HepG2 (cell line): ENCODE measurements around the gene SVOPL. TPM values are rescaled to one million over a fixed set of nuclear protein-coding genes. Genes with fewer than 3 reads are reported as not detected.

Experiments
- ATAC-seq: fragments of 200-7000 bp; cut with Tn5 transposase; 3 replicates; pipeline ENCODE4 v1.9.1; 2020; ENCODE audit warnings: mild to moderate bottlenecking, moderate library complexity
- BruUV-seq: library from RNA; stranded (reverse); fragments of 400-500 nt; replicated peaks from 2 replicates; lab custom pipeline; 2021; lab: Mats Ljungman, UMichigan
- CTCF ChIA-PET: fragments of 300-600 bp; formaldehyde crosslinking; extraction: SDS; loops from one replicate; lab custom pipeline; 2021; ENCODE audit warnings: low total read pairs, inconsistent platforms, low intra/inter-chr PET ratio; lab: Yijun Ruan, JAX
- POLR2A ChIA-PET: fragments of 350-600 bp; sonication (Branson Sonifier 250); formaldehyde crosslinking; loops from one replicate; lab custom pipeline; 2020; ENCODE audit warnings: antibody characterized with exemption, inconsistent platforms; lab: Yijun Ruan, JAX
- DNase-seq: peaks from one replicate; pipeline ENCODE4 v3.0.0-alpha.2; 2015; ENCODE audit warnings: low spot score
- FAIRE-seq: peaks from 3 replicates; lab custom pipeline; 2011; peaks lifted over from hg19 to GRCh38; lab: Jason Lieb, UNC
- H2AFZ ChIP-seq: one replicate; pipeline ENCODE4 v1.6.1; 2011; ENCODE audit warnings: low read length, inconsistent platforms
- H3K27ac ChIP-seq: fragments of 300-600 bp; 3 replicates; pipeline ENCODE4 v1.8.0; 2011; ENCODE audit warnings: mixed run types, mild to moderate bottlenecking, mixed read lengths, low read length, inconsistent platforms; ENCODE audit not compliant: insufficient read depth; ENCODE audit errors: extremely low read length
- H3K27me3 ChIP-seq, 2 experiments: fragments of 200-600 bp in 1 of 2; 2 replicates in 1 of 2; 3 replicates in 1 of 2; pipeline versions ENCODE4 v1.6.0 to v1.8.0; 2011; ENCODE audit warnings: low read length in 2 of 2, mild to moderate bottlenecking in 2 of 2, moderate library complexity in 2 of 2, inconsistent platforms in 1 of 2; ENCODE audit not compliant: insufficient read depth in 2 of 2, control insufficient read depth in 1 of 2
- H3K36me3 ChIP-seq, 2 experiments: fragments of 200-600 bp in 1 of 2; replicated peaks in 1 of 2; 2 replicates in 1 of 2; 3 replicates in 1 of 2; pipeline versions ENCODE4 v1.5.1 to v1.8.0; 2011; ENCODE audit warnings: low read length in 2 of 2, inconsistent platforms in 1 of 2; ENCODE audit not compliant: insufficient read depth in 2 of 2, control insufficient read depth in 1 of 2
- H3K4me1 ChIP-seq: 2 replicates; pipeline ENCODE4 v1.5.1; 2012; ENCODE audit warnings: low read length, inconsistent platforms; ENCODE audit not compliant: insufficient read depth
- H3K4me2 ChIP-seq: 2 replicates; pipeline ENCODE4 v1.6.0; 2011; ENCODE audit warnings: low read depth, low read length, inconsistent platforms
- H3K4me3 ChIP-seq, 3 experiments: fragments of 200-600 bp in 1 of 3; sonication (generic), shearing (Covaris generic) in 1 of 3; replicated peaks in 1 of 3; 2 replicates each; pipeline ENCODE4 v1.5.1; 2011 to 2016; ENCODE audit warnings: low read length in 3 of 3, inconsistent platforms in 2 of 3, low read depth in 2 of 3, mild to moderate bottlenecking in 2 of 3, control low read depth in 1 of 3, mixed read lengths in 1 of 3; ENCODE audit not compliant: insufficient read depth in 1 of 3
- H3K79me2 ChIP-seq: one replicate; pipeline ENCODE4 v1.6.1; 2011; ENCODE audit warnings: low read length, inconsistent platforms; ENCODE audit not compliant: insufficient read depth
- H3K9ac ChIP-seq: 2 replicates; pipeline ENCODE4 v1.6.0; 2011; ENCODE audit warnings: mild to moderate bottlenecking, low read depth, low read length, inconsistent platforms; ENCODE audit not compliant: insufficient read depth
- H3K9me3 ChIP-seq: 2 replicates; pipeline ENCODE4 v1.5.1; 2012; ENCODE audit warnings: mild to moderate bottlenecking, low read length
- H4K20me1 ChIP-seq: 2 replicates; pipeline ENCODE4 v1.6.0; 2011; ENCODE audit warnings: inconsistent platforms, mild to moderate bottlenecking, low read length, moderate library complexity; ENCODE audit not compliant: insufficient read depth
- AGO2 ChIP-seq: fragments of 200-400 bp; formaldehyde crosslinking; optimal IDR thresholded peaks from 2 replicates; pipeline ENCODE3; 2017; ENCODE audit warnings: mild to moderate bottlenecking, low read depth, low read length, moderate library complexity
- AHDC1 ChIP-seq: sonication (generic); formaldehyde crosslinking; IDR thresholded peaks from 2 replicates; pipeline ENCODE4 v1.5.1; 2020; ENCODE audit warnings: mild to moderate bottlenecking, missing genetic modification reagents, borderline replicate concordance
- GLMP ChIP-seq: sonication (generic); formaldehyde crosslinking; IDR thresholded peaks from 2 replicates; pipeline ENCODE4 v1.9.0; 2021; ENCODE audit warnings: missing genetic modification reagents, mild to moderate bottlenecking, borderline replicate concordance
- RBM22 ChIP-seq: fragments of 200-400 bp; formaldehyde crosslinking; optimal IDR thresholded peaks from 2 replicates; pipeline ENCODE3; 2017; ENCODE audit warnings: mild to moderate bottlenecking, low read length, moderate library complexity
- TFDP1 ChIP-seq: IDR thresholded peaks from 2 replicates; pipeline ENCODE4 v1.6.1; 2016; ENCODE audit warnings: missing compliant biosample characterization, missing genetic modification reagents, borderline replicate concordance
- ZNF784 ChIP-seq: sonication (generic); formaldehyde crosslinking; IDR thresholded peaks from 2 replicates; pipeline ENCODE4 v1.5.1; 2020; ENCODE audit warnings: missing genetic modification reagents, mild to moderate bottlenecking, borderline replicate concordance
- WGBS: methylation state at CpG from one replicate; pipeline ENCODE4 v1.1.6; 2017; ENCODE audit warnings: low lambda C conversion rate; 5-methylcytosine and 5-hydroxymethylcytosine counted together
- in situ Hi-C: cut with HindIII; loops from 2 replicates; pipeline ENCODE4 v1.10.0; 2017; ENCODE audit warnings: low pct_unique_long_range_greater_than_20kb; ENCODE audit not compliant: extremely low pct_ligation_motif_present
- intact Hi-C: fragments of 100-400 bp; cut with micrococcal nuclease; formaldehyde crosslinking; loops from one replicate; pipeline ENCODE4 v1.10.0; 2022; ENCODE audit not compliant: unreplicated experiment
- polyA plus RNA-seq, 8 experiments: library from polyadenylated mRNA; depleted of rRNA in 3 of 8; stranded (reverse) in 7 of 8; unstranded in 1 of 8; fragments of >200 nt; fragmentation: Illumina TruSeq in 4 of 8; extraction: Trizol in 4 of 8; gene quantifications; 2 replicates each; pipeline versions ENCODE4 v1.2.1 to v1.2.3, GENCODE V29; 2011 to 2016; ENCODE audit warnings: low read depth in 4 of 8, missing spikeins in 1 of 8, mixed read lengths in 1 of 8; ENCODE audit not compliant: insufficient read depth in 1 of 8
- total RNA-seq, 5 experiments: library from RNA; depleted of rRNA; stranded (reverse); fragments of >200 nt; fragmentation: Illumina TruSeq; extraction: Trizol; gene quantifications; 2 replicates each; pipeline ENCODE4 v1.2.3, GENCODE V29; 2016; ENCODE audit warnings: low read depth in 1 of 5

Gene SVOPL
- total and polyA plus RNA-seq, 2 of the 13 experiments (the other 11 are each of a cell fraction or from before 2014, with no cell fraction given): not detected

- ChIA-PET CTCF (no interaction called here), POLR2A (no interaction called here)
- no peak overlapping the region for H3K4me2 ChIP-seq
- DNase-seq: no peak
- no peaks in the 10 kb centered on the region for H3K79me2 ChIP-seq
- H3K9me3 ChIP-seq: no peaks in the 10 kb centered on the region
- BruUV-seq: no TSS peak
- TF ChIP-seq AGO2 (peak; percentile 84), ZNF784 (CRISPR knock-in tag) (no peak)
- H2AFZ ChIP-seq: no peak overlapping the region
- no peak overlapping the region for H3K9ac ChIP-seq
- FAIRE-seq: no peak
- no peaks in the 10 kb centered on the region for H3K4me1 ChIP-seq
- H3K4me3 ChIP-seq: no peak overlapping the region
- H3K27ac ChIP-seq: no peak overlapping the region
- no peaks in the 10 kb centered on the region; the same call in none of the 2 replicates for H4K20me1 ChIP-seq
- ATAC-seq: no peak
- intact Hi-C loops (no loop called here), in situ Hi-C loops (no loop called here)
- no peaks in the 10 kb centered on the region for H3K27me3 ChIP-seq
- H3K36me3 ChIP-seq: peaks cover 7 to 64% of the 10 kb centered on the region in 2 experiments
Observed at GRCh38 chr7:138584283-138584682, 116.9 kb downstream of the SVOPL start.

- intact Hi-C loops: no loop called here
- WGBS: 99% methylated on average over 4 of the region's 4 CpGs
Observed at GRCh38 chr7:138581065-138581464, 120.1 kb downstream of the SVOPL start.

More at GRCh38 chr7:138581065-138581464, 120.1 kb downstream of the SVOPL start:
- Histone ChIP-seq H3K4me1 (no peaks in the 10 kb centered on the region), H3K9me3 (no peaks in the 10 kb centered on the region), H3K36me3 (peaks cover 12 to 81% of the 10 kb centered on the region in 2 experiments), H3K27me3 (no peaks in the 10 kb centered on the region), H3K9ac (no peak overlapping the region), H3K79me2 (no peaks in the 10 kb centered on the region), H4K20me1 (no peaks in the 10 kb centered on the region; the same call in 1 of the 2 replicates), H3K4me2 (no peak overlapping the region), H3K4me3 (no peak overlapping the region), H3K27ac (no peak overlapping the region), H2AFZ (no peak overlapping the region)
- TF ChIP-seq TFDP1 (CRISPR knock-in tag) (no peak), AHDC1 (CRISPR knock-in tag) (no peak), RBM22 (peak; percentile 100), GLMP (CRISPR knock-in tag) (no peak)
- ChIA-PET POLR2A (no interaction called here), CTCF (no interaction called here)
- FAIRE-seq (no peak), DNase-seq (no peak), ATAC-seq (no peak)
- BruUV-seq: no TSS peak
- in situ Hi-C loops: no loop called here
